Measurements from ENCODE around the gene RELL2.
"Not testable (repeated sequence)": the region's sequence is repeated elsewhere in the genome, so short reads cannot be mapped to it uniquely, and the experiment has no call there.

Gene RELL2

GRCh38 chr5:141636413-141637122, at the start of gene RELL2, which contains the start of gene HDAC3:
Gene RELL2 (plus strand): TSS chr5:141636997. CDS start chr5:141638226, 1,229 bp downstream.
Gene HDAC3 (minus strand): TSS chr5:141636849. CDS start chr5:141636790, 59 bp downstream.
- DNase-seq = peak; percentile 98

GRCh38 chr5:141590127-141590526, 46.7 kb upstream of the RELL2 start:
- no peak for DNase-seq

- no peak for DNase-seq
Measured at GRCh38 chr5:141596867-141597266, 39.9 kb upstream of the RELL2 start.

- DNase-seq = no peak
Measured at GRCh38 chr5:141597394-141597793, 39.4 kb upstream of the RELL2 start.

- DNase-seq = no peak
Measured at GRCh38 chr5:141597814-141598213, 39.0 kb upstream of the RELL2 start.

GRCh38 chr5:141598391-141599345, 38.1 kb upstream of the RELL2 start:
- no peak for DNase-seq

GRCh38 chr5:141602606-141603005, 34.2 kb upstream of the RELL2 start:
- DNase-seq = no peak

- no peak for DNase-seq
Measured at GRCh38 chr5:141603923-141604717, 32.7 kb upstream of the RELL2 start.

- DNase-seq = peak; percentile 70
Measured at GRCh38 chr5:141605523-141606277, 31.1 kb upstream of the RELL2 start.

GRCh38 chr5:141608046-141608445, 28.8 kb upstream of the RELL2 start:
- DNase-seq = no peak

- no peak for DNase-seq
Measured at GRCh38 chr5:141608557-141608956, 28.2 kb upstream of the RELL2 start.

GRCh38 chr5:141609044-141609443, 27.8 kb upstream of the RELL2 start:
- DNase-seq = no peak

- not testable (repeated sequence) for DNase-seq
Measured at GRCh38 chr5:141609921-141610320, 26.9 kb upstream of the RELL2 start.

GRCh38 chr5:141611289-141611688, 25.5 kb upstream of the RELL2 start:
- DNase-seq = no peak

GRCh38 chr5:141613344-141613743, 23.5 kb upstream of the RELL2 start:
- DNase-seq = no peak

- no peak for DNase-seq
Measured at GRCh38 chr5:141615991-141616720, 20.6 kb upstream of the RELL2 start.

- DNase-seq = no peak
Measured at GRCh38 chr5:141617128-141617527, 19.7 kb upstream of the RELL2 start.

GRCh38 chr5:141617682-141618029, 19.1 kb upstream of the RELL2 start:
- no peak for DNase-seq

- DNase-seq = peak; percentile 83
Measured at GRCh38 chr5:141618030-141618803, 18.6 kb upstream of the RELL2 start.

- DNase-seq = peak; percentile 99
Measured at GRCh38 chr5:141618804-141619554, 17.8 kb upstream of the RELL2 start, which contains the start of gene DIAPH1. Gene DIAPH1 (minus strand): TSS chr5:141619000. CDS start chr5:141618914, 86 bp downstream.
